Esophagus muscularis mucosa (tissue), 3 donors: ENCODE results near the gene SMCO4.

Experiments
- CTCF ChIP-seq, 3 experiments: fragments of 200-600 bp in 2 of 3; fragments of 450-650 bp in 1 of 3; sonication (generic) in 2 of 3; IDR thresholded peaks; one replicate each; pipeline ENCODE4 v1.5.1; 2017 to 2019; ENCODE audit warnings: antibody characterized with exemption in 3 of 3, mild to moderate bottlenecking in 2 of 3, moderate library complexity in 1 of 3
- EP300 ChIP-seq: sonication (generic); formaldehyde crosslinking; IDR thresholded peaks from one replicate; pipeline ENCODE4 v1.6.1; 2017; ENCODE audit warnings: antibody characterized with exemption

DNA sequence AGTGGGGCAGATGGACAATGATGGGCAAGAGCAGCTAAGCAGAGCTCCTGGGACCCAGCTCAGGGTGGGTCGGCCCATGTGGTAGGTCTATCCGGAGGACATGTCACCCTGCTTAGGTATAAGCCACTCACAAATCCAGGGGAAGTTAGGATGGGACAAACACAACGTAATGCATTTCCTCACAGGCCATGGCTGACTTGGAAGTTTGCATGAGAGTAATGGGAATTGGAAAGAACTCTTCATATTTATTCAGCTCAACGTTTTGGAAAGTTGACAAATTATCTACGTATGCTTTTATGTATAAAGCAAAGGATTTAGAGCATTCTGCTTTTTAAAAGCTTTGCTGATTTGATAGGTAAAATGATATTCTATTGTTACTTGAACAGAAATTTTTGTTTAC is 74.9 kb downstream of the SMCO4 start:
- TF ChIP-seq CTCF (IDR thresholded peaks at IDR 0.05): no peak
- TF ChIP-seq EP300: no peak
